Panc1 (cell line): ENCODE measurements around the gene ZNF543.

ENCODE experiments used
- CTCF ChIP-seq: fragments of 450-650 bp; IDR thresholded peaks from 2 replicates; pipeline ENCODE4 v1.5.1; 2017; ENCODE audit warnings: mild to moderate bottlenecking
- POLR2AphosphoS5 ChIP-seq: IDR thresholded peaks from 2 replicates; pipeline ENCODE4 v1.6.1; 2012; ENCODE audit warnings: mild to moderate bottlenecking, low read depth, low read length, moderate library complexity
- REST ChIP-seq, 2 experiments: IDR thresholded peaks; 2 replicates each; pipeline ENCODE4 v1.6.1; 2011 to 2012; ENCODE audit warnings: low read depth in 2 of 2, control low read depth in 1 of 2, low read length in 1 of 2, mild to moderate bottlenecking in 1 of 2, moderate library complexity in 1 of 2; ENCODE audit not compliant: insufficient read depth in 1 of 2
- TCF7L2 ChIP-seq: IDR thresholded peaks from 2 replicates; pipeline ENCODE4 v1.6.1; 2011; ENCODE audit warnings: mild to moderate bottlenecking, low read depth, low read length, inconsistent platforms

- TF ChIP-seq CTCF (no peak), REST (IDR thresholded peaks at IDR 0.05; ENCODE audit: insufficient read depth in 1 of 2, low read depth in 2 of 2, low read length in 1 of 2) (no peak), TCF7L2 (no peak), POLR2AphosphoS5 (no peak)
These were observed 53.9 kb downstream of the ZNF543 start for GRCh38 chr19:57374179-57374578.
